Activated T-cell treated with anti-CD3 and anti-CD28 coated beads, Interleukin-2, amount 50 U/mL, for 24 hours (primary cell): ENCODE measurements around the gene SLC25A24.
"Not testable (repeated sequence)": the region's sequence is repeated elsewhere in the genome, so short reads cannot be mapped to it uniquely, and the experiment has no call there.

ENCODE experiments used
- DNase-seq: peaks from one replicate; pipeline ENCODE4 v3.0.0-alpha.2; 2020
- H3K27ac Mint-ChIP-seq: 2 replicates; pipeline ENCODE4 v1.8.0; 2020; ENCODE audit warnings: mild to moderate bottlenecking, mixed read lengths
- H3K27me3 Mint-ChIP-seq: 2 replicates; pipeline ENCODE4 v1.8.0; 2020; ENCODE audit warnings: mixed read lengths
- H3K36me3 Mint-ChIP-seq: 2 replicates; pipeline ENCODE4 v1.8.0; 2020; ENCODE audit warnings: low read depth, mixed read lengths
- H3K4me1 Mint-ChIP-seq: 2 replicates; pipeline ENCODE4 v1.8.0; 2020; ENCODE audit warnings: low read depth, mixed read lengths
- H3K4me3 Mint-ChIP-seq: 2 replicates; pipeline ENCODE4 v1.8.0; 2020; ENCODE audit warnings: mild to moderate bottlenecking, moderate library complexity, mixed read lengths
- H3K9me3 Mint-ChIP-seq: 2 replicates; pipeline ENCODE4 v1.8.0; 2020; ENCODE audit warnings: mixed read lengths

Gene SLC25A24

DNA sequence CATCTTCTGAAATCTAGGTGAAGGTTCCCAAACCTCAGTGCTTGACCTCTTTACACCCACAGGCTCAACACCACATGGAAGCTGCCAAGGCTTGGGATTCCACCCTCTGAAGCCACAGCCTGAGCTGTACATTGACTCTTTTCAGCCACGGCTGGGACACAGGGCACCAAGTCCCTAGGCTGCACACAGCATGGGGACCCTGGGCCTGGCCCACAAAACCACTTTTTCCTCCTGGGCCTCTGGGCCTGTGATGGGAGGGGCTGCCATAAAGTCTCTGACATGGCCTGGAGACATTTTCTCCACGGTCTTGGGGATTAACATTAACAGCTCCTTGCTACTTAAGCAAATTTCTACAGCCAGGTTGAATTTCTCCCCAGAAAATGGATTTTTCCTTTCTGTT is 67.8 kb downstream of the SLC25A24 start:
- Mint-ChIP-seq H3K36me3 (peaks cover 39% of the 10 kb centered on the region), H3K9me3 (peaks cover 12% of the 10 kb centered on the region)
- H3K27ac Mint-ChIP-seq, H3K27me3 Mint-ChIP-seq, DNase-seq, H3K4me3 Mint-ChIP-seq, H3K4me1 Mint-ChIP-seq: not testable (repeated sequence)

DNA sequence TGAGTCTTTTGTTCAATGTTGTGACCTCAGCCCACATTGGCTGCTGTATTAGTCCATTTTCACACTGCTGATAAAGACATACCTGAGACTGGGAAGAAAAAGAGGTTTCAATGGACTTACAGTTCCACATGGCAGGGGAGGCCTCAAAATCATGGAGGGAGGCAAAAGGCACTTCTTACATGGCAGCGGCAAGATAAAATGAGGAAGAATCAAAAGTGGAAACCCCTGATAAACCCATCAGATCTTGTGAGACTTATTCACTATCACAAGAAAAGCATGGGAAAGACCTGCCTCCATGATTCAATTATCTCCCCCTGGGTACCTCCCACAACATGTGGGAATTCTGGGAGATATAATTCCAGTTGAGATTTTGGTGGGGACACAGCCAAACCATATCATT is 68.9 kb downstream of the SLC25A24 start:
- H3K27ac Mint-ChIP-seq, H3K27me3 Mint-ChIP-seq, DNase-seq, H3K4me3 Mint-ChIP-seq, H3K4me1 Mint-ChIP-seq: not testable (repeated sequence)
- H3K36me3 Mint-ChIP-seq, result peaks cover 30% of the 10 kb centered on the region
- H3K9me3 Mint-ChIP-seq, result peaks cover 12% of the 10 kb centered on the region

DNA sequence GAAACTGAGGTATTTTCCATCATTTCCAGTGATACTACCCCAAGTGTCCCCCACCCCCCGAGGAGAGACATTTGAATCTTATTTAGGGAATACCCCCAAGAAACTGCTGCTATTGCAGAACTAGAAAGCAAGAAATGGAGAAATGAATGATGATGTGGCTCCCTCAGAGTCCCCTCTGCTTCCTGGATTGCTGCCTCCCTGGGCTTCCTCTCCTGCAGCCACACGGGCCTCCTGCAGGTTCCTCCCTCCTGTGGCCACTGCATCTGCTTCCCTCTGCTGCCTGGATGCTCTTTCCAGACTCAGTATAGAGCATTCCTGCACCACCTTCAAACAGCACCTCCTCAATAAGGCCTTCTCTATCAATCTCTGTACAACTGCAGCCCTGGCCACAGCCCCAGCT is 69.3 kb downstream of the SLC25A24 start:
- Mint-ChIP-seq H3K4me3 (no peak overlapping the region), H3K36me3 (peaks cover 28% of the 10 kb centered on the region), H3K27me3 (no peaks in the 10 kb centered on the region), H3K27ac (no peak overlapping the region), H3K9me3 (peaks cover 12% of the 10 kb centered on the region), H3K4me1 (no peaks in the 10 kb centered on the region)
- no peak for DNase-seq

DNA sequence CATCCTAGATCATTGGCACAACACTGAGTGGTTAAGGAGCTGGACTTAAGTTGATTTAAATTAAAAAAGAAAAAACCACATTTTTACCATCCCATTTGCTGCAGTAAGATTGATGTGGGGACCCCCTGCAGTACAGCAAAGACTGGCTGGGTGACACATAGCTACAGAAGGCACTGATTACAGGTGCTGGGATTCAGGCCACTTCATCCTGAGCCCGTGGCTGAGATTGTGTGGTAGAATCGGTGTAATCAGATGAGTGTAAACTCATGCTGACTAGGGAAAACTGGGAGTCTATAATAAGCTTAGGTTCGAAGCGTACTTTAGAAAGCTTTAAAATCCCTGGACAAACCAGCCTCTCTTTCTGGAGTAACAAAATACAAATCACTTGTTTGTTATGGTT is 70.1 kb downstream of the SLC25A24 start:
- Mint-ChIP-seq H3K36me3 (peaks cover 23% of the 10 kb centered on the region), H3K27me3 (no peaks in the 10 kb centered on the region), H3K27ac (no peak overlapping the region), H3K4me3 (no peak overlapping the region), H3K9me3 (peaks cover 12% of the 10 kb centered on the region), H3K4me1 (peaks cover 4% of the 10 kb centered on the region)
- no peak for DNase-seq

DNA sequence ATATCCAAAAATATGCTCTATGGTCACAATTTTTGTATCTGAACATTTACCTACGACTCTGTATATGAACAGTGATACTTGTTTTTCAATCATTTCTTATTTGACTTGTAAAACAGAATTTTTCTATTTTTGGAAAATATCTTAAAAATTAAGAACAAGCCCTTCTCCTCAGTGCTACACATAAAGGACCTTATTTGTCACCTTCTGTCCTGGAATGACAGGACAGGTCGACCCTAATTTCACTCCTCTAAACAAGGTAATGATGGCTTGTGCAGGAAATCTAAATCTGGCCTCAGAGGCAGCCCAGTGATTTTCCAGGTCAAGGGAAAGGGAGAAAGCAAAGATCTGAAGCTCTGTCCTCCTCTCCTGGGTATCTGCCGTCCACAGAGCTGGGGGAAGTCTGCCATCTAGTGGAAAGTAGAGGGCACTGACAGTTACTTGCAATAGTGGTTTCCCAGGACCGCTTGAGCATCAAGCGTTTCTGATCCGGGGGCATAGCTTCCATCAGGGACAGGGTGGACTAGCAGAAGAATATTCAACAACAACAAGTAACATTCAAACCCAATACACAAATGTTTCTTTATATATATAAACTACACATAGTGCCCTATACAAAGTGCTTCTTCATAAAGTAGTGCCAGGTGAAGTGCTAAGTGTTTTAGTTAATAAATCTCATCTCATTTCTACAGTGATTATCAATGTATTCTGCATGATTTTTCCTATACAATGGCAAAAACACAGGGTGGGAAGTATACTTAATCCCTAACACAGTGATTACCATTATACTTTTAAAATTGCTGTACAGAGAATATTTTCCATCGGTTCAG is 74.6 kb downstream of the SLC25A24 start:
- Mint-ChIP-seq H3K27ac (no peak overlapping the region), H3K36me3 (no peaks in the 10 kb centered on the region), H3K4me3 (no peak overlapping the region), H3K4me1 (peaks cover 4% of the 10 kb centered on the region), H3K9me3 (no peaks in the 10 kb centered on the region), H3K27me3 (no peaks in the 10 kb centered on the region)
- DNase-seq, result peak; percentile 68

DNA sequence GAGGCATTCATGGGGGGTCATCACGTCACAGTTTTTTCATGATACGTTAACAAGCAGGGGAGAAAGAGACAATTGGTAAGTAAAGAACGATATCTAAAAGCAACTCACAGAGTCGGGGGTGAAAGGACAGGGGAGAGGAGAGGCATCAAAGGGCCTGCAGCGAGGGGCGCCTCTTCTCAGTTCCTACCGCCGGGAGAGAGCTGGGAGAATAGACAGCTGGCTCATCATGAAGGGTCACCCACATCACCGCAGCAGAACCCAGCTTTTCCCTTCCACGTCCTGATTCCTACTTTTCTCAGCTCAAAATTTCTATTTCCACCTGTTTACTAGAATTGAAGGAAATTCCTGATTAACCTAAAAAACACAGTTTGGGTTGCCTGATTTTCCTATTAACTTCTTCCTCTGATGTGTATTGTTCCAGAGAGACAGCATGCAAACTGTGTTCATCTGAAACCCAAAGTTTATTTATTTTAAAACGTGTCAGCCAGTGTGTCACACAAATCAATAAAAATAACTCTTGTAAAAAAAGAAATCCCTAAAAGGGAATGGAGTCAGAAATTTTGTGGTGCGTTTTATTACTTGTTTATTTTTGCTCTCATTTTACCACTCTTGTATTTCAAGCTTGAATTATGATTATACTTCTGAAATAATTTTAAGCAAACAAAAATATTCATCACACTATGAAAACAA is 75.4 kb downstream of the SLC25A24 start:
- H3K4me1 Mint-ChIP-seq, result peaks cover 4% of the 10 kb centered on the region
- no peak for DNase-seq
- H3K9me3 Mint-ChIP-seq, result no peaks in the 10 kb centered on the region
- H3K27me3 Mint-ChIP-seq, result no peaks in the 10 kb centered on the region
- no peak overlapping the region for H3K4me3 Mint-ChIP-seq
- no peak overlapping the region for H3K27ac Mint-ChIP-seq
- H3K36me3 Mint-ChIP-seq, result no peaks in the 10 kb centered on the region

DNA sequence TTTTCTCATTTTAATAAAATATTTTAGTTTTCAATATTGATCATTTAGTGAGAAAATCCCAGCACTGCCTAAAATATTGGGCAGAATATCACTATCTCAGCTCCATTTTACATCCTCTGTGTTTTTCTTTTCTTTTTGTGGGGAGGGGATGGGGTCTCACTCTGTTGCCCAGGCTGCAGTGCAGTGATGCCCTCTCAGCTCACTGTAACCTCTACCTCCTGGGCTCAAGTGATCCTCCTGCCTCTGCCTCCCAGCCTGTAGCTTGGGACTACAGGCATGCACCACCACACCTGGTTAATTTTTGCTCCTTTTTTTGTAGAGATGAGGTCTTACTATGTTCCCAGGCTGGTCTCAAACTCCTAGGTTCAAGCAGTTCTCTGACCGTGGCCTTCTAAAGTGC is 76.1 kb downstream of the SLC25A24 start:
- peaks cover 7% of the 10 kb centered on the region for H3K4me1 Mint-ChIP-seq
- no peak overlapping the region for H3K27ac Mint-ChIP-seq
- no peaks in the 10 kb centered on the region for H3K27me3 Mint-ChIP-seq
- H3K9me3 Mint-ChIP-seq, result no peaks in the 10 kb centered on the region
- H3K4me3 Mint-ChIP-seq, result no peak overlapping the region
- DNase-seq, result no peak
- no peaks in the 10 kb centered on the region for H3K36me3 Mint-ChIP-seq

DNA sequence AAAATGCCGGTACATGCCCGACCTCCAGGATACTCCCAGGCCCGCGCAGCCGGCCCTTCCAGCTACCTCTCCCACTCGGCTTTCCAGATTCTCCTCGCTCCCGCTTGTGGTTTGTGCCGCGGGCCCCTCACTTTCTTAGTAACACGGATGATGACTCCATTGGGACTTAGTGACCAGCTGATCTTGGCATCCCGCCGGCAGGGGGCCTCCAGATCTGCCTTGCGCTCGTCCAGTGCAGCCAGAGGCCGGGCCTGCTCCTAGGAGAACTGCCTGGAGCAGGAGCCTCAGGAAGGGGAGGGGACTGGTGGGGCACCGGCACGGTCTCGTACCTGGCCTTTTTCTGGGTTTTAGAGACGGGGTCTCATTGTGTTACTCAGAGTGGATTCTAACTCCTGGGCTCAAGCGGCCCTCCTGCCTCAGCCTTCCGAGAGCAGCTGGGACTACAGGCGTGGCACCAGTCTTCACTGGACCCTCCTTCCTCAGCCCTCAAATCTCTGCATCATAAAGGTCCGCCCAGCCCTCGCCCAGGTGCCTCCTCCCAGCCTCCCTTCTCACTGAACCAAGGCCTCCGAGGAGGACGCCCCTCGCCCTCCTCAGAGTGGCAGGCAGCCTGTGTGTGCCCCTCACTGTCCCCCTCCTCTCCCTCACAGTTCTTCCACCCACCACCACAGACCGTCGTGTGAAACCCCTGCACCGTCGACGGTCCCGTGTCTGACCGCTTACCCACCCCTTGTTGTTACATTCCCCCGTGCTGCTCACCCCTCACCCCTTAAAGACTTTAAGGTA is 78.6 kb downstream of the SLC25A24 start:
- Mint-ChIP-seq H3K27ac (no peak overlapping the region), H3K27me3 (no peaks in the 10 kb centered on the region), H3K36me3 (no peaks in the 10 kb centered on the region), H3K4me1 (peaks cover 16% of the 10 kb centered on the region), H3K4me3 (no peak overlapping the region), H3K9me3 (no peaks in the 10 kb centered on the region)
- DNase-seq, result no peak

DNA sequence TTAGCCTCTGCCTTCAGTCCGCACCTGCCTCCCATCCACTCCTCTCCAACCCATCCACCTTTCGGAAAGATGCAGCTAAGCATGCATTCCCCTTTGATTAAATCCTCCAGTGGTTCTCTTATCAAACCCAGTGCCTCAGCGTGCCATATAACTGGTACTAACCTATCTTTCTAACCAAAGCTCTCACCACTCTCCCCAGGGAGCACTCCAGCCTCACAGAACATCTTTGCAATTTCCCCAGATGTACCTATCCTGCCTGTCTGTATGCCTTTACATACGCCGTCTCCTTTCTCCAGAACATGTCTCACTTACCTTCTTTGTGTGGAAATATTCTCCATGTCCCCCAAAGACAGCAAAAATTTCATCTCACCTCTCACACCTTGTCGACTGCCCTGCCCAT is 80.0 kb downstream of the SLC25A24 start:
- Mint-ChIP-seq H3K9me3 (no peaks in the 10 kb centered on the region), H3K36me3 (no peaks in the 10 kb centered on the region), H3K27ac (no peak overlapping the region), H3K4me1 (peaks cover 12% of the 10 kb centered on the region), H3K4me3 (no peak overlapping the region), H3K27me3 (no peaks in the 10 kb centered on the region)
- no peak for DNase-seq

DNA sequence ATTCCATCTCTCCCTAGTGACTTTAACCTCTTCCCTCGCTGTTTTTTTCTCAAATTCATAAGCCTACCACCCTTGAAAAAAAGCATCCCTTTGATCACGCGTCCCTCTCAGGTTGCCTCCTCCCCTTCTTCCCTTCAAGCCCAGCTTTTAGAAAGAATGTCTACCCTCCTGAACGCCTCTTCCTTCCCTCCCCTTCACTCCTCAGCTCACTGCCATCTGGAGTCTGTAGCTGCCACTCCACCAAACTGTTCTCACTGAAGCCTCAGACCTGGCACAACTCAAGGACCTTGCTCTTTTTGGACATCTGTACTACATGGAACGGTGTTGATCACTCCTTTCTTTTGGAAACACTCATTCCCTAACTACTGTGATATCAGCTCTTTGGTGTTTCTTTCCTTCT is 80.6 kb downstream of the SLC25A24 start:
- H3K9me3 Mint-ChIP-seq, result no peaks in the 10 kb centered on the region
- H3K27ac Mint-ChIP-seq, result no peak overlapping the region
- H3K4me3 Mint-ChIP-seq, result no peak overlapping the region

DNA sequence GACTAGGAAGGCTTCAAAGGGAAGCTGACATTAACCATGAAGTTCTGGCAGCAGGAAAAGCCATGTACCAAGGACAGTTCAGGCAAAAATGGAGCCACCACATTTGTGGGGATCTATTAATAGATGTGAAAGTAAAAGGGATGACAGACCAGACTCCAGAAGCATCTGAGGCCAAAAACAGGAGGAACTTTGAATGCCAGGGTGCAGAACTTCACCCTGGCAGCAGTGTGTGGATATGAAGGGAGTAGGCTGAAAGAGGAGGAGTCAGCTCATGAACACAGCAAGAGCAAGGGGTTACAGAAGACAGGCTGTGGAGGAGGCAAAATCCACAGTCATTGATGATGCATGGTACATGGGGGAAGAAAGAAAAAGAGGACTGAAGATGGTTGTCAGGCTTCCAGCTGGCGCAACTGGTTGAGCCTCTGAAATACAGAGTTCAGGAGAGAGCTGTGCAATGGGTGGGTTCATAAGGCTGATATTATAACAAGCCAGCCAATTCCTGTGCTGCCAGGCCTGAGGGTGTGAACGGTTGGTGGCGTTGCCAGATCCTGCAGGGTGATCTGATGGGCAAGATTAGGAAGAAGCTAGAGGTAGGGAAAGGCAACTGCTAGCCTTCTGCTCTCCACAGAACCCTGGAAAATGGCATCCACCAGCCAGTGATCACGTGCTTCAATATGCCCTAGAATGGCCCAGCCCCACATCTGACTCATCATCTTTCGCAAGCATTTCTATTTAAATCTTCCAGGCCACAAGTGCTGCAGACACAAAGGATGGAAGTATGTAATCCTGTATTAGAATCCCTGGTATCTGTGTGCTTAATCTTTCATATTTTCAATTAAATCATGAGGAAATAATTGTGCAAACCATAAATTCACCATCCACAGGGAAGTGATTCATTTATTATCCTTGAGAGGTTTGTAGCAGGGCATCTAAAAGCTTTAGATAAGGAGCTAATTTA is 81.9 kb downstream of the SLC25A24 start:
- Mint-ChIP-seq H3K36me3 (no peaks in the 10 kb centered on the region), H3K4me3 (no peak overlapping the region), H3K27ac (no peak overlapping the region), H3K4me1 (peaks cover 12% of the 10 kb centered on the region), H3K9me3 (no peaks in the 10 kb centered on the region), H3K27me3 (no peaks in the 10 kb centered on the region)
- no peak for DNase-seq

More for the DNA sequence above, 80.6 kb downstream of the SLC25A24 start:
- no peaks in the 10 kb centered on the region for H3K36me3 Mint-ChIP-seq
- H3K4me1 Mint-ChIP-seq, result peaks cover 12% of the 10 kb centered on the region
- H3K27me3 Mint-ChIP-seq, result no peaks in the 10 kb centered on the region
- no peak for DNase-seq

DNA sequence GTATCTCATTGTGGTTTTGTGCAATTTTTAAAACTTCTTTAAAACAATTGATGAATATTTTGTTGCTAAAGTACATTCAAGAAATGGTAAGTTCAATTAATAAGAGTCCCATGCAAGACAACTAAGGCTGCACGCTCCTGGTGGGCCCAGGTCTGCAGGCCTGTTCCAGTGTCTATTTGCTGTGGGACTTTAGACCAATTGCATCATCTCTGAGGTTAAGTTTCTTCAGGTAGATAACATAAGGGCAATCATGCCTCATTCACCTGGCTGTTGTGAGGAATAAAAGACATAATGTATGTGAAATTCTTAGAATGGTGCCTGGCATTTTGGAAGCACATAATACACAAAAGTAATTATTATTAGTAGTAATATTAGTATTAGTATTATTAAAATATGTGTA is 82.9 kb downstream of the SLC25A24 start:
- no peak for DNase-seq
- no peaks in the 10 kb centered on the region for H3K27me3 Mint-ChIP-seq
- H3K9me3 Mint-ChIP-seq, result no peaks in the 10 kb centered on the region
- H3K27ac Mint-ChIP-seq, result no peak overlapping the region
- H3K4me1 Mint-ChIP-seq, result peaks cover 12% of the 10 kb centered on the region
- no peaks in the 10 kb centered on the region for H3K36me3 Mint-ChIP-seq
- no peak overlapping the region for H3K4me3 Mint-ChIP-seq

DNA sequence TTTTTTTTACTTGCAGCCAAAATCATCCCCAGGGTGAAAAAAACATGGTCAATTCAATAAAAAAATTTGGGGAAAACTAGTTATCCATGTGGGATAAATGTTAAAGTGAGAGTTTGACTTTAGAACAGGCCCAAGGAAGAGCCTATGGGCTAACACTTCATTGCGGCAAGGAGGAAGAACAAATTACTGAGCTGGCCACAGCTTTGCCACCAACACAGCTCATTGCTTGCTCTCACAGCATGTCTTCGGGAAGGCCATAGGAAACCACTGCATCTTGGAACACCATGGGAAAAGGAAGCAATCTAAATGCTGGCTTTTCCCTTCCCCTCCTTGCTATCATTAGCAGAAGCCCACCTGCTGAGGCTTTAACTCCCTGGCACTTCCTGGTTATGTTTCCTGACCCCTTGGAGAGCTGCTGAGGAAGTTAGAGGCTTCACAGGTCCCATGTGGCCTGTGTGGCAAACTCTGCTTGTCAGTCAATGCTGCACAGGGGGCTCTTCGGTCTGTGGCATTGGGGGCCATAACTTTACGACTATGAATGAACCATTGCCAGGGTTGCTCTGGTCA is 86.0 kb downstream of the SLC25A24 start:
- Mint-ChIP-seq H3K27ac (no peak overlapping the region), H3K4me3 (no peak overlapping the region)

DNA sequence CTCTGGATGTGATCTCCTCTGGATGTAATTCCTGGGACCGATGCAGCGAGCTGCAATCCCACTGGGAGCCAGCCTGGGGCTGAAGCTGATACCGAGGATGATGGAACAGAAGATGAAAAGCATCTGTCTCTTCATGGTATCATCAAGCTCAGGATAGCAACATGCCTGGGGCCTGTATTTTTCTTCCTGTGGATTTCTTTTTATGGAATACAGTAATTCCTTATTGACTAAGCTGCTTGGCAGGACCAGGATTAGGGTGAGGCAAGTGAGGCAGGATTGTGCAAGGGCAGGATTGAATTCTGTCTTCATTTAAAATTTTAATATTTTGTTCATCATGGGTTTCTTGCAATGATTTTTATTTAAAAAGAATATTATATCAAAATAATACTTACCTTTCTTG is 86.6 kb downstream of the SLC25A24 start:
- H3K4me3 Mint-ChIP-seq, result no peak overlapping the region
- no peaks in the 10 kb centered on the region for H3K27me3 Mint-ChIP-seq
- no peak for DNase-seq
- no peaks in the 10 kb centered on the region for H3K9me3 Mint-ChIP-seq
- no peak overlapping the region for H3K27ac Mint-ChIP-seq
- H3K4me1 Mint-ChIP-seq, result peaks cover 9% of the 10 kb centered on the region
- H3K36me3 Mint-ChIP-seq, result no peaks in the 10 kb centered on the region

More for the DNA sequence above, 86.0 kb downstream of the SLC25A24 start:
- Mint-ChIP-seq H3K9me3 (no peaks in the 10 kb centered on the region), H3K4me1 (peaks cover 10% of the 10 kb centered on the region), H3K36me3 (no peaks in the 10 kb centered on the region), H3K27me3 (no peaks in the 10 kb centered on the region)
- DNase-seq, result no peak
